ENCODE data around the gene S100A9.

The S100A9 gene

DNA sequence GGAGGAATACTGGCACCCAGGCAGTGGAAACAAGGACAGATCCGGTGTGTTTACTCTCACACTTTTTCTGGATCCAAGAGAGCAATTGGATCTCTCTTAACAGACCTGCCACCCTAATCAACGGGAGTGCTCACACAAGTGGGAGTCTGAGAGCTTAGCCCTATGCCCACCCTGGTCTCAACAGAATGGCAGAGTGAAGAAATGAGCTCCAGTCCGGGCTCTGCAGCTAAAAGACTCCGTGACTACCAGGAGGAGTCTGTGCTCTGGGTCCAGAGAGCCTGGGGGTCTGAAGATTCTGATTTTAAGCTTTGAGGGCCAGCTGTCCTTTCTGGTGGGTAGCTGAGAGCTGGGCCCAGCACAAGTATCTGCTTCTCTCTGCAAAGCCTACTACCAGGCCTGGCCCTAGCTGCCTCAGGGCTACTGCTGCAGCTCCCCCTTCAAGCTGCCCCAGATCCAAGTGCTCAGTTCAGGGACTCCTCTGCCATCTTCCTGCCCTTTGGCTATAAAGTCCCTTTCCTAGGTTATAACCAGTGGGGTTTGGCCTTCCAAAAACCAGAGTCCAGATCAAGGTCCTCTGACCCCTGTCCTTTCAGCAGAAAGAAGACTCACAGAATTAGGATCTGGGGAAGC, 3.9 kb downstream of the S100A9 start:
- DNase-seq = no peak

DNA sequence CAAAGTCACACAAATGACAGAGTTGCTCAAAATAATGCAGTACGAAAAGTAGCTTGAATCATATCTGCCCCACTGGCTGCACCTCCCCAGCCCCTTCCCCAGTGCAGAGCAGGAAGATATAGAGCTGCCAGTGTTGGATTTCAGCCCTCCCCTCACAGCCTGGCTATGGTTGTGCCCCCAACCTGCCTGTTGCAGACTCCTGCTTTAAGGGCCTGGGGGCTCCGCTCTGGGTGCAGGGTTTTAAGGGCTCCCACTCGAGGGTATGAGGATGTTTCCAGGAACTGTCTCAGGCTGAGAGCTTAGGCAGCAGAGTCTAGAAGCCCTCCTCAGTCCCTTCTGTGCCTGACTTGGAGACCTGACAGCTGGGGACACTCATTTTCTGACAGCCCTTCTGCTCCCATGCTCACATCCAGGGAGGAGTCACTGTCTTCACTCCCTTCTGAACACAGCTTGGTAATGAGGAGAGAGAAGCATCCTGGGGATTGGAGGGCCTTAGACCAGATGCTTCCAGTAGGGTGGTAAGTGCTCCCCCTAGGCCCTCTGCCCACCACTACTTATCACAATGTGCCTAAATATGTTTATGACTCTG, 4.6 kb downstream of the S100A9 start:
- no peak for DNase-seq

DNA sequence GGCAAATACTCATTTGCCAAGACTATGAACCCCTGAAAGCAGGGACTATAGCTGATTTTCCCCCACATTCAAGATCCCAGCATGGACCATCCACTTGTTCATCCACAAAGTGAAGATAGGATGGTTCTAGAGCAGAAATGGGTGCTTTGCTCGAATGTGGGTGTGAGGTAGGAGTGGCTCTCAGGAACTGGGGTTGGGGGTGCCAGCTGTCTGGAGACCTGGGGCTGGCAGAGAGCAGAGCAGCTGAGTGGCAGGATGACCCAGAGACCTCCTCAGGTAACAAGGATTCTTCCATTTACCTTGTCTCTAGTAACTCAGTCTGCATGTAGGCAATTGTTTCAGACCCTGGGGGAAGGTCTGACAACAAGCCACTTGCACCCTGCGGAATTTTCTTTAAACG, 6.0 kb downstream of the S100A9 start:
- no peak for DNase-seq

DNA sequence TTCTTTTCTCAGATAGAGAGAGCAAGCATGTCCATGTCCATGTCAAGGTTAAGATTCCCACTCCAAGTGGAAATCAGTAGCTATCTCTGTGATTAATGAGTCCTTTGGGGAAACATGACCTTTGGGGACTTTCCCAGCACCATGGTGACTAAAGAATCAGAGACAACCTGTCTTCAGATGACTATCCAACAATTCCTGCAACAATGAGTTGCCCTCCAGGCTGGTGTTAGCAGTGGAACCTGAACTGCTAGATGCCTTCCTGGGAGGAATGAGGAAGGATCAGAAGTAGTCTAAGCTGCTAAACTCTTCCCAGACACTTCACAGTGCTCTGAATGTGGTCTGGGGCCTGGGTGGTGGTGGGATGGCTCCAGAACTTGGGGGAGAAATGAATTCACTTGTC, 6.5 kb downstream of the S100A9 start:
- DNase-seq = no peak

DNA sequence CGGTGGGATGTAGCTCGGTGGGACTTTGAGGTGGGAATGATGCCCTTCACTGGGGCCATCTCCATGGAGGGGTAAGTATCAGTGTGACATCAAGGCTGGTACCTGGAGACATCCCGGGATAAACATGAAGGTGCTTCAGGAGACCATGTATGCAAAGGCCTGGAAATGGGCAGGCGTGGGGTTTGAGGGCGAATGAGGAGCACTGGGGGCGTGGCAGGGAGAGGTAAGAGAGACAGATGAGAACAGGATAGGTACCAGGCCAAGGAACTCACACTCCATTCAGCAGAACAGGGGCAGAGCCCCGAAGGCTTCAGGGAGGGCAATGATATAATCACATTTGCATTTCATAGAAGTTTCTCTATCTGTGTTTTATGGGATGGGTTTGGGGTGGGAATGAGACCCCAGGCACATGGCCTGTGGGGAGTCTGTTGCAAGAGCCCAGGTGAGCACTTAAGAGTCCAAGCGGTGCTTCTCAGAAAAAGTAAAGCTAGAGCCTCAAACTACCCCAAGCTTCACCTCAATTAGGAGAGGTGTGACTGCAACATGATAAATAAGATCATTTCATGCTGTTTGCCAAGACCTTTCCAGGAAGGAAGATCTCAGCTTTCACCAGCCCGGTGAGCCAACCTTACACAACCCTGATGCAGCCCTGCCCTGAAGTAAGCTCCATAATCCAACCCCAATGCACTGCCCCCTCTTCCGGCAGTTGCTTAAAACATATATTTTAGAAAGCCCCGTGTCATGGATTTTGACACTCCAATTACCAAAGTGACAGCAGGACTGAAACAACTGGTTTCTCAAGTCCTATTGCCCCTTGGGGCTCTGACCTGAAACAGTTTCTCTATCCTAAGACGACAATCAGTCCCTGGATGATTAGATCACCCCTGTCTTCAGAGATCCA, 7.4 kb downstream of the S100A9 start:
- no peak for DNase-seq

DNA sequence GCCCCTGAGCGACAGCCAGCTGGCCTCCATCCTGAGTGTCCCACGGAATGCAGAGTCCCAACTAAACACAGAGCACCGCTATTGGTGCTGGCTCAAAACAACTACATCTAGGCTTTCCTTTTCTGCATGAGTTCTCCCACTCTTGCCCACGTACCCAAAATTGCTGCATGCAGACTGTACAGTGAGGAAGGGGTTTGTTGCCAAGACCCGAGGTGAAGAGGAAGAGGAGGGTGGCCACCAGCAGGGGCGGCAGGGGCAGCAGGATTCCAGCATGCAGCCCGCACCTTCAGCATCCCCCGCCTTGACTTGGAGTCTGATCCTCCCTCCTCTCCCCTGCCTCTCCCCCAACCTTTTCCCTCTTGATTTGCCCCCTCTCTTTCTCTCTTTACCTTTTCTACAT, 8.0 kb downstream of the S100A9 start:
- DNase-seq = no peak

DNA sequence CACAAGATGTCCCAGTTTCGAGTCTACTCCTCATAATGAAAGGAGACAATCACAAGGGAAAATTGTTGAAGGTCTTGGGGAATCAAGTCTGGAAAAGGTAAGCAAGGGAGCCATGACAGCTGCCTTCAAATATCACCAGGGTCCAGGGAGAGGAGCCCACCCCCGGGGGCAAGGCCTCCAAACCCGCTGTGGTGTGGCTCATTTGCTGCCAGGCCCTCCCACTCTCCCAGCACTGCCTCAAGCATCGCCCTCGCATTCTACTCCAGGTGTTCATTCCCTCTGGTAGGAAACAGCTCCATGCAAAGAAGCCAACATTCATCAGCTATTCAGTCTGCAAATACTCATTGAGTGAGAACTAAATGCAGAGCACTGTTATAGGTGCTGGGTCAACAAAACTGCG, 8.6 kb downstream of the S100A9 start:
- DNase-seq = no peak

DNA sequence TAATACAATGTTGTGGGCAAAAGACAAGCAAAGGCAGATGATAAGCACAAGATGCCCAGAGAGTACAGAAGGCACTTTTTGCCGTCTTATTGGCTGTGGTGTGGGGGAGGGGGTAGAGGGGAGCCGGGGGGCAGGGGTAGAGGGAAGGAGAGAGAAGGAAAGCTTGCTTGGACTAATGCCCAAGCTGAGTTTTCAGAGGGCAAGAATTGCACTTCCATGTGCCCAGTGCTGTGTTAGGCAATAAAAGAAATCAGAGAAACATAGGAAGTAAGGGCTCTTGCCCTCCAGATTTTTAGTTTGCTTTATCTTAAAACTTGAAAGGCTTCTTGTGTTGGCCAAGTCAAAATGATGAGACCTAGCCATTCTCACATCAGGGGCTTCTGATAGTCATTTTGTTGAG, 9.4 kb downstream of the S100A9 start:
- no peak for DNase-seq

DNA sequence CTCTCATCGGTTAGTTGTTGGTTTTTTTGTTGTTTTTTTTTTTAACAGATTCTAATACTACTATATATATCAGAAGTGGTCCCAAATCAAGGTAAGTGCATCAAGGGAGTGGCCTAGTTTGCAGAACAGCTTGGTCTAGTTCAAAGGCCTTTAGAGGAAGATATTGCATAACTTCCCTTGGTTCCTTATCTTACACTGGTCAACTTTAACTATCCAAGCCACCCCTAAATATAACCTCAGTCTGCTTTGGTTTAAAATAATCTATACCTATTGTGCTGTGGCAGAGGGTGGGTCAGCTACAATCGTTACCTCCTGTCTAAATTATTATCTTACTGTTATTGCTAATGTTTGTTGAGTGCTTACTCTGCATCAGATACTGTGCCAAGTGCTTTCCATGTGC, 10.8 kb downstream of the S100A9 start:
- no peak for DNase-seq

DNA sequence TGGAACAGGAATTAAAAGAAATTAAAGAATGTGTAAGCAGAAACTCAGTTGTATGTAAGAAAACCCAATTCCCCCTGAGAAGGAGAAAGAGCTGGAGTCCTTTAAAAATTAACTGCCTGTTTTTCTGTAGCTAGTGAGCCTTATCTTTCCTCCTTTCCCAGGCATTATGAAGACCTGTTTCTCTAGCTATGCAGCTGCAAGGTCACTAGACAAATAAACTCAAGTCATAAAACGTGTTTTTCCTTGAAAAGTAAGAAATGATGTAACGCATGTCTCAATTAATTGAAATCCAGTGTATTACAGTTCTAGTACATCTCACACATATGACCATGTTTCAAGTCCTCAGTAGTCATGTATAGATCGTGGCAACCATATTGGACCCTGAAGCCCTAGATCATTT, 12.5 kb downstream of the S100A9 start:
- DNase-seq = no peak

DNA sequence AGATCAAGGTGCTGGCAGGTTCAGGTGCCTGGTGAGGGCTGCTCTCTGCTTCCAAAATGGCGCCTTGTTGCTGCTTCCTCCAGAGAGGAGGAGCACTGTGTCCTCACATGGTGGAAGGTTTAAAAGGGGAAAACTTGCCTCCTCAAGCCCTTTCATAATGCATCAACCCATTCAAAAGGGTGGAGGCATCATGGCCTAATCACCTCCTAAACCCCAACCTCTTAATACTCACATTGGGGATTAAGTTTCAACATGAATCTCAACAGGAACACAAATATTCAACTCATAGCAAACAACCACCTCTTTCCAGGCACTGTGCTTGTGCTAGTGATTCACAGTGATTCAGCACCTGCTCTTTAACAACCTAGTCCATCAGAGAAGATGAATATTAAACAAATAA, 13.6 kb downstream of the S100A9 start:
- DNase-seq = no peak

DNA sequence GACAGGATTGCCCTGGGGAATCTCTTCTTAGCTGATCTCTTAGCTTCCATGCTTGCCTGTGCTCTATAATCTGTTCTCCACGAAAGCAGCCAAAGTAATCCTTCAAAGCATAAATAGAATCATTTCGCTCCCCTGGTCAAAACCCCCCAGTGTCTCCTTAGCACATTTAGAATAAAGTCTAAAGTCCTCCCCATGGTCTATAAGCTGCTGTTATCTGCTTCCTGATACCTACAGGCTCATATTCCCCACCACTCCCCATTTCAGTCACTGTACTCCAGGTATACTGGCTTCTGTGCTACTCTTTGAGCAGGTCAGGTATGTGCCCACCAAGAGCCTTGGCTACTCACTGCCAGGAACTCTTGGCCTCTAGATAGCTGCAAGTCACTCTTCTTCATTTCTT, 14.9 kb downstream of the S100A9 start:
- no peak for DNase-seq

DNA sequence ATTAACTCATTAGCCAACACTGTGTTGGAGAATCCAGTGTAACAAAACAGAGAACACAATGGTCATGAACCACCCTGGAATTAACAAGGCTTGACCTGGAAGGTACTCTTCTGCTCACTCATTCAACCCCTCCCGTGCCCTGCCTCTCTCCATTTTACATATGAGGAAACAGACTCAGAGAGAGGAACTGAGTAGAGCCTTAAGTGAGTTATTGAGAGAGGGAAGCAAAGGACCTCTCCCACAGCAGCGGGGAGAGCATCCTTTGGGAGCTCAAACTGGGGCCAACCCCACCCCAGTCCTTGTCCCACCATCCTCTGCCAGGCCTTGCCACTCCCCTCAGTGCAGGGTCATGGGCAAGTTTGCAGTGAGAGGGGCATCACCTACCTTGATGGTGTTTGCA, 16.4 kb downstream of the S100A9 start:
- DNase-seq = no peak

DNA sequence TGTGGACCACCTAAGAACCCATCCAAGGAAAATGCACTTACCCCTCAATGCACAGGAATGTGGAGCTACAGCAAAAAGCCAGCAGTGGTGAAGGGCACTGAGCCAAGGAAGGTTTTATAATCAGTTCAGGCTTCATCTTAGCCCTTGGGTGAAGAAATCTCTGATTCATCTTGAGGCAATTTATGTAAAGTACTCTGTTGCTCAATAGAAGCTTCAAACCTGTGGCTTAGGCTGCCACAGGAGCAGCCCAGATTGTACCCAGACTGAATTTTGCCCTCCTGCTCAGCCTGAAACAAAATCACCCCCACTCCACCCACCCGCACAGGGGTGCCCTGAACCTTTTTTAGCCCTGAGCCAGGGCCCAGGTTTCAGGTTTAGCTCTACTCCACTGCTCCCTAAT, 17.9 kb downstream of the S100A9 start, which contains the start of gene S100A12:
Gene S100A12, minus strand, starts transcription at position 111 of the 400 bp plus-strand sequence. CDS start 1,029 bp downstream, outside the sequence.
- no peak for DNase-seq

DNA sequence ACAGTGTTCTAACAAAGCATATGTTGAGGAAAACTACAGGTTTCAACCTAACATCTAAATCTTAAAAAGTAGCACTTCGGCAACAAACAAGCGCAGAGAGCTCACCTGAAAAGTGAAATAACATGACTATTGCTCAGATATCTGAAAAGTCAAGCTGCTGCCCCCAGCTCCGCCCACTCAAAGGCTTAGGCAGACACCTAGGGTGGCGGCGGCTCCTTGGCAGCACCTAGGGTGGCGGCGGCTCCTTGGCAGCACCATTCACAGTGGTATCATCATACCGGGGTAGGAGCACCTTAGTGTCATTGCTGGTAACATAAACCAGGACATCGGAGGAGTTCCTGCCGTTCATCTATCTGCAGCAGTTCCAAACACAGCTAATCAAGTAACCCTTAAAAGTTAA, 21.9 kb downstream of the S100A9 start:
- DNase-seq = no peak

DNA sequence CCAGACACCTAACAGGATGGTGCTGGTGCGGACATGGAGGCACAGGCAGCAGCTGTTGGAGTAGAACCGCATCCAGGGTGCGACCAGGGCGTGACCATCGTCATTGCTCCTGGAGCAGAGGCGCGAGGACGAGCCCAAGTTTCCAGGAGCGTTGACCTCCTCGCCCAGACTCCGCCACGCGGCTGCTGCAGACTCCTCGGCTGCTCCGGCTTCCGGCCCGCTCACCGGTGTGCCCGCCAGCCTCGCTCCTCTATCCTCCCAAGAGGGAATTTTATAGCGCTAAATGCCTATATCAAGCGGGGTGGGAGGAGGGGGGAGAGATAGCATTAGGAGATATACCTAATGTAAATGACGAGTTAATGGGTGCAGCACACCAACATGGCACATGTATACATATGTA, 23.1 kb downstream of the S100A9 start:
- DNase-seq = no peak

DNA sequence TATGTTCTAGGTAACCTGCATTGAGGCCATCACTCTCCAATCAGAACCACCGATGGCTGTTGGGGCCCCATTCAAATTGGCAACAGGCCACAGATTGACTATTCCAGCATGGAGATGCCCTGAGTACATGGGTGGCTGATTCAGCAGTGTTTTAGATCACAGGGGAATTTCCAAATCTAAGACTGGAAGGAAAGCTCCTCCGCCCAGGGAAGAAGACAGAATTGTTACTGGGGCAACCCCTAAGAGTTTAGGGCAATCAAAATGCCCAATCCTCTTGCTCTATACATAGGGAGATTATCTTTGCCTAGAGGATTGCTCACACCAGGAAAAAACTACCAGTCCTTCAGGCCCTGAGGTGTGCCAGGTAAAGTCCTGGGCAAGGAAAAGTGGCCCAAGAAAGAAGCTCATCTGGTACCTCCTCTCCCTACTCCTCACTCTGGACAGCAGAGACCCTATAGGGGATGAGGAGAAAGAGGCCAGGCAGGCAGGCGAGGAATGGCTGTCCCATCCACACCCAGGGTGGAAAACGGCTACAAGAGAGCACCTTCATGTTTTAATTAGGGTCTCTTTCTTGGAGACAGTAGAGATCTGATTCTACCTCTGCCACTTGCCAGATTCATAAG, 27.4 kb downstream of the S100A9 start:
- DNase-seq = no peak

DNA sequence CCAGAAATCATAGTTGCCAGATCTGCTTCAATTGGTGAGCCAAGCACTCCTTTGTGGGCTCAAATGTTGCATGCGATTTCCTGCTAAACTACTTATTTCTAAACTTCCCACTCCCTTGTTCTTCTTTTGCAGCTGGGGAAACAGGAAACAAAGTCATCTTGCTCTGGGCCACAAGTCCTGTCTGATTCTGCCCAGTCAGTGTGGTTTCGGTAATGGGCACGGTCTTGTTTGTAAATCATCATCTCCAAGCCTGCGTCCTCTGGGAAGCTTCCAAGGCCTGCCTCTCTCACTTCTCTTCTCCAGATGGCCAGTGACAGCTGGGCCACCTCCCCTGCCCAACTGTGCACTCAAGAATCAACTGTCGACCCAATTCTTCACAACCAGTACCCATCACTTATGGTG, 28.8 kb downstream of the S100A9 start:
- DNase-seq = peak in 1 of 2 donors; percentile 52

DNA sequence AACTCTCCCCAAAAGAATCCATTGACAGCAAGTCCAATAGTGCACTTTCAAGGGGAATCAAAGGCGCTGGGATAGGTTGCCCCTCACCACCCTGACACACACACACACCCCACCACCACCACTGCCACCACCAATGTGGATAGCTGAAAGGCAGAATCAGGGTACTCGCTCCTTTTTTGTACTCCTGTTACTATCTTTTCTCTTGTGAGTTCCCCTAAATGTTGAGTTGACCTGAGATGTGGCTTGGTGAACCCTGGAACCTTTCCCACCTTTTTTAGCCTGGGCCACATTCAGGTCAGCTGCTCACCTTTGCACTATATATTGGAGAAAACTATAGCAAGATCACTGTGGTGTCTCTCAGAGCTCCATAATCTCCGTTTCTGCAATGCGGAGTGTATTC, 29.3 kb downstream of the S100A9 start:
- no peak for DNase-seq

DNA sequence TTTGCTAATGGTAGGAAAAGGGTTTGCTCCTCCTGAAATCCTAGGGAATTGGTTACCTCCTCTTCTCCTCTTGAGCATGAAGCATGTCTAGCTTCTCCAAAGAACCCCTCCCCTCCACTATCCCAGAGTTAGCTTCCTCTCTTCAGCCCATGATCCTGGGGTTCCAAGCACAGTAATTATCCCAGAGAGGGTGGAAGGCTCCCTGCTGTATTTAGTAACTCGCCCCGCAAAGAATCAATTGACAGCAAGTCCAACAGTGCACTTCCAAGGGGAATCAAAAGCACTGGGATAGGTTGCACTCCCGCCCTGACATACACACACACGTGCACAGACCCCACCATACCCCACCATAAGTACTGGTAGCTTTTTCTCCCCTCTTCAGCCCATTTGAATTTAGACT, 30.1 kb downstream of the S100A9 start:
- no peak for DNase-seq

DNA sequence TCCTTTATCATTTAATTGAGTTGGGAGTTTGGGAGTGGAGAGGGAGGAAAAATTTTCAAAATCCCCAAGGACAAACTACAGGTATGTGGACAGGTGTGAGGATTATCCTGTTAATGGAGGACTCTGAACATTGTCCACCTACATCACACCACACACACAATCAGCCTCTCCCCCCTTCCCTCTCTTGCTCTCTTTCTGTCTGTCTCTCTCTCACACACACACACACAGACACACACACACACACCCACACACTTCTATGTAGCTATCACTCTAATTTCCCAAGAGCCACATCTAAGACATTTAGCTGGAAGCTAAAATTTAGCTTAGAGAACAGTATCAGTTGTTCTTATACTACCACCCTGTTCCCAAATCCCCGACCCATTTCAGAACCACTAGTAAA, 31.7 kb downstream of the S100A9 start:
- DNase-seq = no peak

DNA sequence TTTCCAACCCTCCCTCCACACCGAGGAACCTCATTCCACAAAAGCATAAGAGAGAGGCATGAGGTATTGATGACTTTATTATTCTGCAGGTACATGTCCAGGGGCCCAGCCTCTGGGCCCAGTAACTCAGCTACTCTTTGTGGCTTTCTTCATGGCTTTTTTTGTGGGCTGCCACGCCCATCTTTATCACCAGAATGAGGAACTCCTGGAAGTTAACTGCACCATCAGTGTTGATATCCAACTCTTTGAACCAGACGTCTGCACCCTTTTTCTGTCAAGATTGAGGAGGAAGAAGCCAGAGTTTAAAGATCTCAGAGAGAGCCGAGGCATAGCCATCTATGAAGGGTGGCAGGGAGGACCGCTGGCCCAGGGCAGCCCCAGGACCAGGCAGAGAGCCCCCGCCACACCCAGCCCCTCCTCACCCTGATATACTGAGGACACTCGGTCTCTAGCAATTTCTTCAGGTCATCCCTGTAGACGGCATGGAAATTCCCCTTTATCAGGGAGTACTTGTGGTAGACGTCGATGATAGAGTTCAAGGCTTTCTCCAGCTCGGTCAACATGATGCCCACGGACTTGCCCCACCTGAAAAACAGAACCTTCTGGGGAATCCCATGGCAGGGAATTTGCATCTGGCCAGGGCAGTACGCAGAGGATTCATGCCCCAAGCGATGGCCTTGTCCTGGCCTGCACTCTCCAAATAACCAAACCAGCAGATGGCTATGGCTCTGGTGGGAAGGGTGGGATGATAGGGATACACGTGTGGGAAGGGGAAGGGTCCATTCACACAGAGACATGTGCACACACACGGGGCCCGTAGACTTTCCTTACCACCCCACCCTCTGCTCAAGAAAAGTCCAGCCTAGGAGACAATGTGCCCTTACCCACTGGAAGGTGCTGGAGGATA, 32.6 kb downstream of the S100A9 start:
- DNase-seq = no peak

Measured in CD4-positive, alpha-beta T cell treated with Interleukin-4 for 1 hour (primary cell).